Sigmoid colon (tissue), 4 donors: Measurements from ENCODE around the gene CEP128.

Source experiments
- EP300 ChIP-seq, 4 donors: sonication (generic); formaldehyde crosslinking; IDR thresholded peaks; one replicate each; pipeline ENCODE4 v1.6.1; 2017; ENCODE audit warnings: antibody characterized with exemption in 4 of 4
- POLR2A ChIP-seq, 2 donors: fragments of 450-650 bp; IDR thresholded peaks; one replicate each; pipeline ENCODE4 v1.6.1; 2016; ENCODE audit warnings: antibody characterized with exemption in 2 of 2, mild to moderate bottlenecking in 2 of 2, moderate library complexity in 2 of 2
- POLR2AphosphoS5 ChIP-seq, 4 donors: sonication (generic); formaldehyde crosslinking; IDR thresholded peaks; one replicate each; pipeline ENCODE4 v1.6.1; 2017; ENCODE audit warnings: antibody characterized with exemption in 4 of 4
- TF ChIP-seq, protein P1 (sequence below), 4 experiments: fragments of 450-650 bp in 3 of 4; fragments of 200-600 bp in 1 of 4; IDR thresholded peaks; one replicate each; pipeline ENCODE4 v1.5.1; 2016 to 2019; ENCODE audit warnings: antibody characterized with exemption in 4 of 4, mild to moderate bottlenecking in 3 of 4, moderate library complexity in 2 of 4

DNA sequence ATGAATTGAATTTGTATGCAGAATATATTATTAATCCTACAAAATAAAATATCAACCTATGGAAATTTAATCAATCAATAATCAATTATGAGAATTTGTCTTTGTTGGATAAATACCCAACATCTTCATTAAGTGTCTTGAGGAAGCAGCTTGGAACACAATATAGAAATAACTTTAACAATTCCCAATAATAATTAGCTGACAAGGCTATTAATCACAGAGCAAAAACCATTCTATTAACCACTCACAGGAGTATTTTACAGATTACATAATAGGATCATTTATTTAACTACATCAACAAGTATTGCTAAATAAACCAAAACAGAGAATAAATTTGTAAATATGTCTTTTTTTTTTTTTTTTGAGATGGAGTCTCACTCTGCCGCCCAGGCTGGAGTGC lies 190.3 kb downstream of the CEP128 start:
- TF ChIP-seq, protein P1, sequence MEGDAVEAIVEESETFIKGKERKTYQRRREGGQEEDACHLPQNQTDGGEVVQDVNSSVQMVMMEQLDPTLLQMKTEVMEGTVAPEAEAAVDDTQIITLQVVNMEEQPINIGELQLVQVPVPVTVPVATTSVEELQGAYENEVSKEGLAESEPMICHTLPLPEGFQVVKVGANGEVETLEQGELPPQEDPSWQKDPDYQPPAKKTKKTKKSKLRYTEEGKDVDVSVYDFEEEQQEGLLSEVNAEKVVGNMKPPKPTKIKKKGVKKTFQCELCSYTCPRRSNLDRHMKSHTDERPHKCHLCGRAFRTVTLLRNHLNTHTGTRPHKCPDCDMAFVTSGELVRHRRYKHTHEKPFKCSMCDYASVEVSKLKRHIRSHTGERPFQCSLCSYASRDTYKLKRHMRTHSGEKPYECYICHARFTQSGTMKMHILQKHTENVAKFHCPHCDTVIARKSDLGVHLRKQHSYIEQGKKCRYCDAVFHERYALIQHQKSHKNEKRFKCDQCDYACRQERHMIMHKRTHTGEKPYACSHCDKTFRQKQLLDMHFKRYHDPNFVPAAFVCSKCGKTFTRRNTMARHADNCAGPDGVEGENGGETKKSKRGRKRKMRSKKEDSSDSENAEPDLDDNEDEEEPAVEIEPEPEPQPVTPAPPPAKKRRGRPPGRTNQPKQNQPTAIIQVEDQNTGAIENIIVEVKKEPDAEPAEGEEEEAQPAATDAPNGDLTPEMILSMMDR (IDR thresholded peaks at IDR 0.05): no peak
- TF ChIP-seq POLR2A (IDR thresholded peaks at IDR 0.05) (no peak), POLR2AphosphoS5 (IDR thresholded peaks at IDR 0.05) (no peak), EP300 (IDR thresholded peaks at IDR 0.05) (no peak)
